Esophagus squamous epithelium (tissue), 5 donors: ENCODE data around the gene HCLS1. TPM values are rescaled to one million over a fixed set of nuclear protein-coding genes. Genes with fewer than 3 reads are reported as not detected.

Source experiments
- DNase-seq: peaks from one replicate; lab custom pipeline; 2025; lab: John Stamatoyannopoulos, UW
- H3K27ac ChIP-seq, 4 donors: fragments of 200-600 bp; sonication (generic); one replicate each; pipeline ENCODE4 v1.5.1; 2016 to 2019; ENCODE audit warnings: mild to moderate bottlenecking in 1 of 4
- H3K27me3 ChIP-seq, 4 donors: fragments of 200-600 bp; sonication (generic); 1 replicate in 3 of 4; 2 replicates in 1 of 4; pipeline versions ENCODE4 v1.5.1 to v1.6.0; 2017 to 2021; ENCODE audit warnings: antibody characterized with exemption in 1 of 4
- H3K36me3 ChIP-seq, 3 donors: fragments of 200-600 bp; sonication (generic); one replicate each; pipeline ENCODE4 v1.5.1; 2016 to 2019
- H3K4me1 ChIP-seq, 3 donors: fragments of 200-600 bp; sonication (generic); one replicate each; pipeline ENCODE4 v1.5.1; 2017 to 2019
- H3K4me3 ChIP-seq, 4 donors: fragments of 200-600 bp; sonication (generic); 1 replicate in 3 of 4; 2 replicates in 1 of 4; pipeline ENCODE4 v1.5.1; 2016 to 2019; ENCODE audit warnings: mild to moderate bottlenecking in 2 of 4, moderate library complexity in 1 of 4
- H3K9me3 ChIP-seq, 3 donors: fragments of 200-600 bp; sonication (generic); one replicate each; pipeline ENCODE4 v1.5.1; 2016 to 2019
- POLR2A ChIP-seq, 4 donors: fragments of 450-650 bp; IDR thresholded peaks; one replicate each; pipeline ENCODE4 v1.6.1; 2017; ENCODE audit warnings: antibody characterized with exemption in 4 of 4, mild to moderate bottlenecking in 4 of 4, moderate library complexity in 3 of 4
- WGBS, 2 donors: methylation state at CpG; one replicate each; pipeline ENCODE4 v1.1.5; 2018; 5-methylcytosine and 5-hydroxymethylcytosine counted together
- intact Hi-C: fragments of 100-400 bp; cut with DNase I; formaldehyde crosslinking; loops from one replicate; pipeline ENCODE4 v1.15.0; 2022
- total RNA-seq, 4 donors: library from RNA; depleted of rRNA; stranded (reverse); fragments of >200 nt; gene quantifications; one replicate each; pipeline ENCODE4 v1.1.0, GENCODE V29; 2016
- TF ChIP-seq, protein P1 (sequence below), 6 experiments: fragments of 450-650 bp in 4 of 6; fragments of 200-600 bp in 2 of 6; sonication (generic) in 2 of 6; IDR thresholded peaks; one replicate each; pipeline ENCODE4 v1.5.1; 2016 to 2019; ENCODE audit warnings: antibody characterized with exemption in 6 of 6, mild to moderate bottlenecking in 4 of 6, moderate library complexity in 4 of 6
- donor health status: DM: yes; HTN: yes; CAD: no.

Gene HCLS1
- total RNA-seq, 4 donors from 2014 or later: 4.4 to 46.7 (median 17.4) TPM

GRCh38 chr3:121703973-121704372 is 43.3 kb upstream of the HCLS1 start:
- no peaks in the 10 kb centered on the region for H3K4me1 ChIP-seq
- peaks cover 0 to 5% (median 0%) of the 10 kb centered on the region in 3 donors for H3K9me3 ChIP-seq
- H3K36me3 ChIP-seq: peaks cover 0 to 92% (median 0%) of the 10 kb centered on the region in 3 donors
- DNase-seq: no peak
- no peak for TF ChIP-seq POLR2A (IDR thresholded peaks at IDR 0.05)
- TF ChIP-seq, protein P1, sequence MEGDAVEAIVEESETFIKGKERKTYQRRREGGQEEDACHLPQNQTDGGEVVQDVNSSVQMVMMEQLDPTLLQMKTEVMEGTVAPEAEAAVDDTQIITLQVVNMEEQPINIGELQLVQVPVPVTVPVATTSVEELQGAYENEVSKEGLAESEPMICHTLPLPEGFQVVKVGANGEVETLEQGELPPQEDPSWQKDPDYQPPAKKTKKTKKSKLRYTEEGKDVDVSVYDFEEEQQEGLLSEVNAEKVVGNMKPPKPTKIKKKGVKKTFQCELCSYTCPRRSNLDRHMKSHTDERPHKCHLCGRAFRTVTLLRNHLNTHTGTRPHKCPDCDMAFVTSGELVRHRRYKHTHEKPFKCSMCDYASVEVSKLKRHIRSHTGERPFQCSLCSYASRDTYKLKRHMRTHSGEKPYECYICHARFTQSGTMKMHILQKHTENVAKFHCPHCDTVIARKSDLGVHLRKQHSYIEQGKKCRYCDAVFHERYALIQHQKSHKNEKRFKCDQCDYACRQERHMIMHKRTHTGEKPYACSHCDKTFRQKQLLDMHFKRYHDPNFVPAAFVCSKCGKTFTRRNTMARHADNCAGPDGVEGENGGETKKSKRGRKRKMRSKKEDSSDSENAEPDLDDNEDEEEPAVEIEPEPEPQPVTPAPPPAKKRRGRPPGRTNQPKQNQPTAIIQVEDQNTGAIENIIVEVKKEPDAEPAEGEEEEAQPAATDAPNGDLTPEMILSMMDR (IDR thresholded peaks at IDR 0.05): no peak
- H3K4me3 ChIP-seq: no peak overlapping the region
- intact Hi-C loops: no loop called here
- H3K27me3 ChIP-seq: no peaks in the 10 kb centered on the region
- H3K27ac ChIP-seq: no peak overlapping the region
- WGBS, 2 donors: 91 to 98% methylated on average over 5 of the region's 5 CpGs

DNA sequence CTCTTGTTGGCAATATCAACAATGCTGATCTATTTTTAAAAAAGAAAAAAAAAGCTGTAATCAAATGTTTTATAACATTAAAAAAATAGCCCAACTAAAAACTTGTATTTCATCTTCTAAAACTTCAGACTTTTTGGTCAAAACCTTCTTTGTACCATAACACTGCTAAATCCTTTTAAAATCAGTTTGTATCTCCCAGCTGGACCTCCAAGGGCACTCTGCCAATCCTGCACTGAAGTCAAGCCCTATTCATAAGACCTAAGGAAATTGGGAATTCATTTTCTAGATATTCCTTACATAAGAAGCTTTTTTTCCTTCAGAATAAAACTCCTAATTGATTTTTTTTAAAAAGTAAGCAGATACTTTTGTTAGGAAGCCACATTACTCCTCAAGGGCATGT is 38.2 kb upstream of the HCLS1 start:
- intact Hi-C loops: no loop called here
- Histone ChIP-seq H3K4me3 (no peak overlapping the region), H3K27ac (no peak overlapping the region), H3K27me3 (no peaks in the 10 kb centered on the region), H3K36me3 (peaks cover 0 to 92% (median 0%) of the 10 kb centered on the region in 3 donors), H3K9me3 (no peaks in the 10 kb centered on the region), H3K4me1 (peaks cover 0 to 6% (median 0%) of the 10 kb centered on the region in 3 donors)
- TF ChIP-seq, protein P1 (IDR thresholded peaks at IDR 0.05): no peak
- no peak for TF ChIP-seq POLR2A (IDR thresholded peaks at IDR 0.05)
- no peak for DNase-seq

DNA sequence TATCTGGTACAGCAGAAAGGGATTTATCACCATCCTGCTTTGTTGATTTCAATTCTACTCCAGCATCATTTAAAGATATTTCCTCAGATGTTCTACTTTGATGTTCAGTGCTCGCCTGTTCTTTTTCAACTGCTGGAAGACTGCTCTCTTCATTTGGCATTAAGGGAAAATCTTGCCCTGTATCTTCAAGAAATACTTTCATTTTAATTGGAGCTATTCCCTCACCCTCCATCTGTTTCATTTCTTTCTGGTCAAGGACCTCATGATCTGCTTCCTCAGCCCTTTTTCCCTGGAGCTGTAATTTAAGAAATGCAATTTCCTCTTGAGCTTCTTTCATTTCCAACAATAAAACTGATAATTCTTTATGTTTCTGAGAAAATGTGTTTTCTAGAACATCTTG is 37.8 kb upstream of the HCLS1 start:
- Histone ChIP-seq H3K4me3 (no peak overlapping the region), H3K27me3 (no peaks in the 10 kb centered on the region), H3K27ac (no peak overlapping the region), H3K4me1 (peaks cover 0 to 6% (median 0%) of the 10 kb centered on the region in 3 donors), H3K36me3 (peaks cover 0 to 94% (median 4%) of the 10 kb centered on the region in 3 donors), H3K9me3 (no peaks in the 10 kb centered on the region)
- TF ChIP-seq, protein P1 (IDR thresholded peaks at IDR 0.05): no peak
- no peak for TF ChIP-seq POLR2A (IDR thresholded peaks at IDR 0.05)
- intact Hi-C loops: no loop called here
- WGBS, 2 donors: 75 to 95% methylated on average over 1 of the region's 1 CpG
- DNase-seq: no peak

DNA sequence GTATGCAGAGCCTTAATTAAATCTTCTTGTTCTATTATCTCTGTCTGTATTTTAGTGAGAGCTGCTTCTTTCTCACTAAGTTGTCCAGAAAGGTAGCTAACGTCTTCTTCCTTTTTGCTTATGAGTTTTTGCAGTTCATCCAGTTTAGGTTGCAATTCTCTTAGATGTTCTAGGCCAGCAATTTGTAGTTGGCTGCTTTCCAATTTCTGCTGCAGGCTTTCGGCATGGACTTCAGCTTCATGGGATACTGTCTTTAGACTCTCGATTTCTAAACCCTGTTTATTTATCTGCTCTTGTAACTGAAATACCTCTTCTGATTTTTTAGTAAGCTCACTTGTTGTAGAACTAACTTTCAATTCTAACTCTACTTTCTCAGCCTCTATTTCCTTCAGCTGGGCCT is 35.5 kb upstream of the HCLS1 start:
- DNase-seq: no peak
- peaks cover 6 to 94% (median 8%) of the 10 kb centered on the region in 3 donors for H3K36me3 ChIP-seq
- no peaks in the 10 kb centered on the region for H3K27me3 ChIP-seq
- TF ChIP-seq POLR2A (IDR thresholded peaks at IDR 0.05): no peak
- H3K4me1 ChIP-seq: peaks cover 0 to 6% (median 0%) of the 10 kb centered on the region in 3 donors
- no peaks in the 10 kb centered on the region for H3K9me3 ChIP-seq
- H3K4me3 ChIP-seq: no peak overlapping the region
- WGBS, 2 donors: 56 to 79% methylated on average over 3 of the region's 3 CpGs
- H3K27ac ChIP-seq: no peak overlapping the region
- intact Hi-C loops: no loop called here

DNA sequence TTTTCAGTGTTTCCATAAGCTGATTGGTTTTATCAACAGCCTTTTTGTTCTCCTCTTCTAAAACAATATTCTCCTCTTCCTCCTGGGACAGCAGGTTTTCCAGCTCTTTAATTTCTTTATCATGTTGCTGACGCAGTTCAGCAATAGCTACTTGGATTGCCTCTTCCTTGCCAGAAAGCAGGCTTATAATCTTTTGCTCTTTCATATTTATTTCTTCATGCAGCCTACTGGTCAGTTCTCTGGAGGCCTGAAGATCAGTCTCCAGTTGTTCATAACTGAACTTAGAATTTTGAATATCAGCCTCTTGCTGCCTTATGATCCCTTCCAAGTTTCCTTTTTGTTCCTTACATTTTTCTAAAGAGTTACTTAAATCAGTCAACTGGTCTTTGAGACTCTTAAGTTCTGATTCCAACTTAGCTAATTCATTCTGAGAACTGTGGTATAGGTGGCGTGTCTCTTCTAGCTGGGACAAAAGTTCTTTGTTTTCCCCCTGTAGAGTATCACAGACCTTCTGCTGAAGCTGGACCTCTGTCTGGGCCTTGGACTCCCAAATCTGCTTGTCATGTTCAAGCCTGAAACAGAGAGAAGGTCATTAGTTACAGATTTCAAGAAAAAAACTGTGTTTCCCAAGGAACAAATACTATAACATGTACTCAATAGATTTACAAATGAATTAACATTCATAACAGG is 31.5 kb upstream of the HCLS1 start:
- TF ChIP-seq, protein P1 (IDR thresholded peaks at IDR 0.05): no peak
- TF ChIP-seq POLR2A (IDR thresholded peaks at IDR 0.05): no peak
- Histone ChIP-seq H3K4me1 (peaks cover 0 to 6% (median 0%) of the 10 kb centered on the region in 3 donors), H3K27ac (no peak overlapping the region), H3K27me3 (no peaks in the 10 kb centered on the region), H3K36me3 (peaks cover 6 to 91% (median 8%) of the 10 kb centered on the region in 3 donors), H3K9me3 (no peaks in the 10 kb centered on the region), H3K4me3 (no peak overlapping the region)
- DNase-seq: no peak
- intact Hi-C loops: no loop called here
- WGBS, 2 donors: 91% methylated on average over 2 of the region's 2 CpGs
